ENCODE measurements around the gene ABHD14A.

DNA sequence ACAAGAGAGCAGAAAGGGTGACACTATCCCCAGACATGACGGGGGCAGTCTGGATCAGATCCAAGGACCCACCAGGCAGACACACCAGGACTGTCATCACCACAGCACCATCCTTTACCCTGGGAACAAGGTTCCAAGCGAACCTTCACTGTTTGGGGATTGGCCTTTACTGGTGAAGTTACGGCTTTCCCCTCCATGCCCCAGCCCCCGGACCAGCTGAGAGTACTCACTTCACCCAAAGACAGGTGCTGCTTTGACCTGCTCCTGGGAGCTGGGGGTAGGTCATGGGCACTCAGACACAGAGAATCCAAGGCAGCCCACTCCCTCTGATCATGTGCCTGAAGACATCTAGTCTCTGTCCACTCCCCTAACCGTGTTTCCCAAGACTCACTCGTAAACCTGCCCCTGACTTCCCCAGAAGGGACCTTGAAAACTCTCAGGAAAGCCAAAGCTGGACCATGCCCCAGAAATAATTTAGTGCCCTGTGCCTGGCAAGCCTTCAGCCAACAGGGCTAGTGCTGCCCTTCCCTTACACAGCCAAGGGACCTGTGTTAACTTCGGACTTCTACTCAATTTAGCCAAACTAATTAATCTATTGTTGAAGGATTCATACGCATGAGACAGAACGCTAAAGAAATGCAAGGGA, 36.0 kb upstream of the ABHD14A start:
- TF ChIP-seq, protein P1, sequence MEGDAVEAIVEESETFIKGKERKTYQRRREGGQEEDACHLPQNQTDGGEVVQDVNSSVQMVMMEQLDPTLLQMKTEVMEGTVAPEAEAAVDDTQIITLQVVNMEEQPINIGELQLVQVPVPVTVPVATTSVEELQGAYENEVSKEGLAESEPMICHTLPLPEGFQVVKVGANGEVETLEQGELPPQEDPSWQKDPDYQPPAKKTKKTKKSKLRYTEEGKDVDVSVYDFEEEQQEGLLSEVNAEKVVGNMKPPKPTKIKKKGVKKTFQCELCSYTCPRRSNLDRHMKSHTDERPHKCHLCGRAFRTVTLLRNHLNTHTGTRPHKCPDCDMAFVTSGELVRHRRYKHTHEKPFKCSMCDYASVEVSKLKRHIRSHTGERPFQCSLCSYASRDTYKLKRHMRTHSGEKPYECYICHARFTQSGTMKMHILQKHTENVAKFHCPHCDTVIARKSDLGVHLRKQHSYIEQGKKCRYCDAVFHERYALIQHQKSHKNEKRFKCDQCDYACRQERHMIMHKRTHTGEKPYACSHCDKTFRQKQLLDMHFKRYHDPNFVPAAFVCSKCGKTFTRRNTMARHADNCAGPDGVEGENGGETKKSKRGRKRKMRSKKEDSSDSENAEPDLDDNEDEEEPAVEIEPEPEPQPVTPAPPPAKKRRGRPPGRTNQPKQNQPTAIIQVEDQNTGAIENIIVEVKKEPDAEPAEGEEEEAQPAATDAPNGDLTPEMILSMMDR (IDR thresholded peaks at IDR 0.05; ENCODE audit: low read length) = no peak
- TF ChIP-seq EZH2 (IDR thresholded peaks at IDR 0.05; ENCODE audit: borderline replicate concordance, low read length) = no peak
